Neural progenitor cell (in vitro differentiated cells): ENCODE data around the gene AMIGO2. TPM values are rescaled to one million over a fixed set of nuclear protein-coding genes. Genes with fewer than 3 reads are reported as not detected.
"Not testable (repeated sequence)": the region's sequence is repeated elsewhere in the genome, so short reads cannot be mapped to it uniquely, and the experiment has no call there.

Experiments
- DNase-seq: peaks from one replicate; pipeline ENCODE4 v3.0.0-alpha.2; 2016; ENCODE audit warnings: low spot score
- H2AFZ ChIP-seq: fragments of 200-600 bp; sonication (generic); replicated peaks from 2 replicates; pipeline ENCODE4 v1.6.1; 2016; ENCODE audit warnings: antibody characterized with exemption
- H3F3A ChIP-seq: fragments of 200-600 bp; sonication (generic); 2 replicates; pipeline ENCODE4 v1.6.1; 2016; ENCODE audit warnings: antibody characterized with exemption, low read depth
- H3K27ac ChIP-seq: fragments of 200-600 bp; sonication (generic); 2 replicates; pipeline ENCODE4 v1.5.1; 2016; ENCODE audit warnings: mild to moderate bottlenecking
- H3K27me3 ChIP-seq: fragments of 200-600 bp; sonication (generic); 2 replicates; pipeline ENCODE4 v1.6.1; 2016; ENCODE audit warnings: mild to moderate bottlenecking, moderate library complexity
- H3K36me3 ChIP-seq: fragments of 200-600 bp; sonication (generic); 2 replicates; pipeline ENCODE4 v1.5.1; 2016
- H3K4me1 ChIP-seq: fragments of 200-600 bp; sonication (generic); 2 replicates; pipeline ENCODE4 v1.6.1; 2016; ENCODE audit warnings: mixed run types
- H3K4me2 ChIP-seq: fragments of 200-600 bp; sonication (generic); 2 replicates; pipeline ENCODE4 v1.6.1; 2016
- H3K4me3 ChIP-seq: fragments of 200-600 bp; sonication (generic); 2 replicates; pipeline ENCODE4 v1.5.1; 2016
- H3K79me2 ChIP-seq: fragments of 200-600 bp; sonication (generic); 2 replicates; pipeline ENCODE4 v1.6.1; 2016; ENCODE audit warnings: low read depth
- H3K9ac ChIP-seq: fragments of 200-600 bp; sonication (generic); 2 replicates; pipeline ENCODE4 v1.6.1; 2016
- H3K9me3 ChIP-seq: fragments of 200-600 bp; sonication (generic); 2 replicates; pipeline ENCODE4 v1.5.1; 2016; ENCODE audit warnings: low read depth
- H4K20me1 ChIP-seq: fragments of 200-600 bp; sonication (generic); 2 replicates; pipeline ENCODE4 v1.6.1; 2016; ENCODE audit warnings: low read depth
- H3K27ac Mint-ChIP-seq: 3 replicates; pipeline ENCODE4 v1.8.0; 2021; ENCODE audit warnings: mixed read lengths
- H3K27me3 Mint-ChIP-seq: 2 replicates; pipeline ENCODE4 v1.8.0; 2022; ENCODE audit warnings: low read depth, mild to moderate bottlenecking, inconsistent platforms, moderate library complexity, mixed read lengths; ENCODE audit not compliant: insufficient read depth
- H3K36me3 Mint-ChIP-seq: 3 replicates; pipeline ENCODE4 v1.8.0; 2021; ENCODE audit warnings: mixed read lengths
- H3K4me1 Mint-ChIP-seq: 3 replicates; pipeline ENCODE4 v1.8.0; 2021; ENCODE audit warnings: mixed read lengths
- H3K4me3 Mint-ChIP-seq: 3 replicates; pipeline ENCODE4 v1.8.0; 2021; ENCODE audit warnings: mild to moderate bottlenecking, moderate library complexity, mixed read lengths
- H3K9me3 Mint-ChIP-seq: 3 replicates; pipeline ENCODE4 v1.8.0; 2020; ENCODE audit warnings: mixed read lengths
- CTCF ChIP-seq: fragments of 200-600 bp; sonication (generic); IDR thresholded peaks from 2 replicates; pipeline ENCODE4 v1.5.1; 2017; ENCODE audit warnings: antibody characterized with exemption, mild to moderate bottlenecking
- EZH2 ChIP-seq: fragments of 200-600 bp; sonication (generic); IDR thresholded peaks from 2 replicates; pipeline ENCODE4 v1.6.1; 2017; ENCODE audit warnings: antibody characterized with exemption, mild to moderate bottlenecking, moderate library complexity
- EZH2phosphoT487 ChIP-seq: fragments of 200-600 bp; sonication (generic); IDR thresholded peaks from 2 replicates; pipeline ENCODE4 v1.6.1; 2017; ENCODE audit warnings: antibody characterized with exemption
- total RNA-seq: library from RNA; depleted of rRNA; stranded (reverse); fragments of >200 nt; gene quantifications from 2 replicates; pipeline ENCODE4 v1.2.3, GENCODE V29; 2015; ENCODE audit warnings: low replicate concordance

Gene AMIGO2
- total RNA-seq, 1 donor from 2014 or later, result 1.6 TPM

- Mint-ChIP-seq H3K4me1 (no peaks in the 10 kb centered on the region), H3K27ac (no peak overlapping the region), H3K4me3 (no peak overlapping the region), H3K27me3 (no peaks in the 10 kb centered on the region), H3K9me3 (peaks cover 27% of the 10 kb centered on the region), H3K36me3 (peaks cover 2% of the 10 kb centered on the region)
- Histone ChIP-seq H3K9ac (no peak overlapping the region), H4K20me1 (no peaks in the 10 kb centered on the region), H3K79me2 (no peaks in the 10 kb centered on the region), H3F3A (no peaks in the 10 kb centered on the region), H3K4me3 (no peak overlapping the region), H3K4me1 (no peaks in the 10 kb centered on the region), H3K27ac (no peak overlapping the region), H3K36me3 (no peaks in the 10 kb centered on the region), H3K27me3 (no peaks in the 10 kb centered on the region), H2AFZ (no peak overlapping the region), H3K9me3 (peaks cover 7% of the 10 kb centered on the region), H3K4me2 (no peak overlapping the region)
- DNase-seq, result no peak
- no peak for TF ChIP-seq EZH2
- no peak for TF ChIP-seq CTCF
- no peak for TF ChIP-seq EZH2phosphoT487
Measured at GRCh38 chr12:47054659-47055058, 25.1 kb downstream of the AMIGO2 start.

- H3K27me3 Mint-ChIP-seq, result no peaks in the 10 kb centered on the region
- TF ChIP-seq EZH2, result no peak
Measured at GRCh38 chr12:47053961-47054360, 25.8 kb downstream of the AMIGO2 start.

GRCh38 chr12:47052274-47052673, 27.5 kb downstream of the AMIGO2 start:
- H3K36me3 Mint-ChIP-seq, result peaks cover 2% of the 10 kb centered on the region
- Histone ChIP-seq H4K20me1 (no peaks in the 10 kb centered on the region), H3K27ac (no peak overlapping the region), H3K4me3 (no peak overlapping the region), H3K9me3 (peaks cover 7% of the 10 kb centered on the region), H3K36me3 (no peaks in the 10 kb centered on the region), H3K4me2 (no peak overlapping the region), H2AFZ (no peak overlapping the region), H3F3A (no peaks in the 10 kb centered on the region), H3K27me3 (no peaks in the 10 kb centered on the region), H3K4me1 (no peaks in the 10 kb centered on the region), H3K79me2 (no peaks in the 10 kb centered on the region), H3K9ac (no peak overlapping the region)
- no peaks in the 10 kb centered on the region for H3K27me3 Mint-ChIP-seq
- TF ChIP-seq EZH2, result no peak
- no peak for TF ChIP-seq CTCF
- no peak for DNase-seq
- H3K9me3 Mint-ChIP-seq, result peaks cover 22% of the 10 kb centered on the region
- no peak overlapping the region for H3K4me3 Mint-ChIP-seq
- H3K27ac Mint-ChIP-seq, result no peak overlapping the region
- no peaks in the 10 kb centered on the region for H3K4me1 Mint-ChIP-seq

More at GRCh38 chr12:47053961-47054360, 25.8 kb downstream of the AMIGO2 start:
- Histone ChIP-seq H3K27ac (no peak overlapping the region), H3K27me3 (no peaks in the 10 kb centered on the region), H4K20me1 (no peaks in the 10 kb centered on the region), H3K4me1 (no peaks in the 10 kb centered on the region), H3K9ac (no peak overlapping the region), H3K79me2 (no peaks in the 10 kb centered on the region), H3K9me3 (peaks cover 7% of the 10 kb centered on the region), H3K4me2 (no peak overlapping the region), H3F3A (no peaks in the 10 kb centered on the region), H2AFZ (no peak overlapping the region), H3K4me3 (no peak overlapping the region), H3K36me3 (no peaks in the 10 kb centered on the region)
- H3K36me3 Mint-ChIP-seq, result peaks cover 2% of the 10 kb centered on the region
- no peak overlapping the region for H3K4me3 Mint-ChIP-seq
- H3K4me1 Mint-ChIP-seq, result no peaks in the 10 kb centered on the region
- H3K9me3 Mint-ChIP-seq, result peaks cover 27% of the 10 kb centered on the region
- no peak overlapping the region for H3K27ac Mint-ChIP-seq
- no peak for DNase-seq

- not testable (repeated sequence) for H3K4me3 Mint-ChIP-seq, H3K4me1 ChIP-seq, H3K27ac Mint-ChIP-seq, H3K27ac ChIP-seq, H3K79me2 ChIP-seq, H3K4me2 ChIP-seq, H3K36me3 Mint-ChIP-seq, DNase-seq, H4K20me1 ChIP-seq, H3K9me3 ChIP-seq, H3F3A ChIP-seq, H3K36me3 ChIP-seq, H3K27me3 ChIP-seq, H3K4me3 ChIP-seq, H3K27me3 Mint-ChIP-seq, H3K9ac ChIP-seq, H2AFZ ChIP-seq, H3K4me1 Mint-ChIP-seq
- H3K9me3 Mint-ChIP-seq, result peaks cover 17% of the 10 kb centered on the region
Measured at GRCh38 chr12:47051291-47051690, 28.5 kb downstream of the AMIGO2 start.
